Measurements from ENCODE around the gene ADAMTS14.

- TF ChIP-seq, protein P1, sequence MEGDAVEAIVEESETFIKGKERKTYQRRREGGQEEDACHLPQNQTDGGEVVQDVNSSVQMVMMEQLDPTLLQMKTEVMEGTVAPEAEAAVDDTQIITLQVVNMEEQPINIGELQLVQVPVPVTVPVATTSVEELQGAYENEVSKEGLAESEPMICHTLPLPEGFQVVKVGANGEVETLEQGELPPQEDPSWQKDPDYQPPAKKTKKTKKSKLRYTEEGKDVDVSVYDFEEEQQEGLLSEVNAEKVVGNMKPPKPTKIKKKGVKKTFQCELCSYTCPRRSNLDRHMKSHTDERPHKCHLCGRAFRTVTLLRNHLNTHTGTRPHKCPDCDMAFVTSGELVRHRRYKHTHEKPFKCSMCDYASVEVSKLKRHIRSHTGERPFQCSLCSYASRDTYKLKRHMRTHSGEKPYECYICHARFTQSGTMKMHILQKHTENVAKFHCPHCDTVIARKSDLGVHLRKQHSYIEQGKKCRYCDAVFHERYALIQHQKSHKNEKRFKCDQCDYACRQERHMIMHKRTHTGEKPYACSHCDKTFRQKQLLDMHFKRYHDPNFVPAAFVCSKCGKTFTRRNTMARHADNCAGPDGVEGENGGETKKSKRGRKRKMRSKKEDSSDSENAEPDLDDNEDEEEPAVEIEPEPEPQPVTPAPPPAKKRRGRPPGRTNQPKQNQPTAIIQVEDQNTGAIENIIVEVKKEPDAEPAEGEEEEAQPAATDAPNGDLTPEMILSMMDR (IDR thresholded peaks at IDR 0.05): no peak
- TF ChIP-seq EP300 (IDR thresholded peaks at IDR 0.05): no peak
- no peak for TF ChIP-seq POLR2A (IDR thresholded peaks at IDR 0.05)
- TF ChIP-seq POLR2AphosphoS5 (IDR thresholded peaks at IDR 0.05): no peak
Measured at GRCh38 chr10:70681731-70682005, 9.4 kb downstream of the ADAMTS14 start.
